ENCODE results near the gene ARHGAP1. TPM values are rescaled to one million over a fixed set of nuclear protein-coding genes. Genes with fewer than 3 reads are reported as not detected.

The ARHGAP1 gene
- total and polyA plus RNA-seq, 9 of the 15 experiments (the other 6 are each of a cell fraction or from before 2014, with no cell fraction given) = 3.6 to 30.4 (median 8.2) TPM

DNA sequence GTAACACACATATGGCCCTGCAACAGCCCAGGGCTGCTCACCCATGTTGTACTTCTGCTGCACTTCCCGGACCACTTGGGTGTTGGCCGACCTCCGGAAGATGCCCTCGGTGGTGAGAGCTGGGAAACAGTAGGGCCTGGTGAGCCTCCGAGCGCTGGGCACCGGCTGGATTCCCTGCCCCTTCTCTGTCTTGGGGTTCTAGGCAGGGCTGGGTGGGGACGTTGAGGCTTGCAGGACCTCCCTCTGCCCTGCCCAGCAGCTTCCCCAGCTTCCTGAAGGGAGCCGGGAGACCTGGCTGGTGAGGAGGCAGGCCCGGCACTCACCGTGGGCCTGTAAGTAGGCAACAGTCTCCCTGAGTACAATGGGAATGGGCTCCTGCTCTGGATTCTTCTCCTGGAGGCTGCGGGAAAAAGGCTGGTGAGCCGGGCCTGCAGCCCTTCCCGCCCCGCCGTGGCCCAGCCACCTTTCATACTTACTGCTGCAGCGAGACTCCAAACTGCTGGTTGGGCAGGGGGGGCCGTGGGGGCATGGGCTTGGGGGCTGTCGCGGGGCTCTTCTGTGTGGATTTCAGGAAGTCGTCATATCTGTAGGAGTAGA lies 20.2 kb downstream of the ARHGAP1 start:
- no peaks in the 10 kb centered on the region for H3K79me2 ChIP-seq (ENCODE audit: control insufficient read depth, insufficient read depth, low read length)
- H3K4me2 ChIP-seq (ENCODE audit: insufficient read depth, low read length) = no peak overlapping the region
- in situ Hi-C loops (cut with MboI) = no loop called here
- H3K27ac ChIP-seq (ENCODE audit: extremely low read depth, low read depth, low read length) = no peak overlapping the region
- no peaks in the 10 kb centered on the region for H3K9me3 ChIP-seq (replicated peaks; ENCODE audit: control insufficient read depth, insufficient read depth, low read depth, low read length)
- CTCF ChIA-PET (ENCODE audit: low intra/inter-chr PET ratio) = no interaction called here
- H3K9ac ChIP-seq (ENCODE audit: insufficient read depth in 1 of 2, low read depth in 2 of 2, low read length in 2 of 2) = no peak overlapping the region
- no peak overlapping the region for H2AFZ ChIP-seq (ENCODE audit: low read depth, low read length)
- WGBS (ENCODE audit: insufficient coverage, low coverage, missing lambda C conversion rate) = 87% methylated on average over 17 of the region's 21 CpGs
- no peak overlapping the region for H3K4me3 ChIP-seq
- intact Hi-C loops (cut with micrococcal nuclease) = no loop called here
- H3K4me1 ChIP-seq (replicated peaks in 1 of 2; ENCODE audit: control insufficient read depth in 2 of 2, insufficient read depth in 2 of 2, low read length in 2 of 2) = no peaks in the 10 kb centered on the region; a peak in 1 of 5 replicates
- DNase-seq (ENCODE audit: extremely low read depth in 1 of 4, low spot score in 3 of 4) = no peak
- FAIRE-seq = no peak
- no TSS peak for BruUV-seq (replicated peaks)
- H3K27me3 ChIP-seq (ENCODE audit: control insufficient read depth in 2 of 2, insufficient read depth in 2 of 2, low read length in 2 of 2) = no peaks in the 10 kb centered on the region
- peaks cover 44% of the 10 kb centered on the region; the same call in 2 of the 3 replicates for H3K36me3 ChIP-seq (ENCODE audit: control insufficient read depth, insufficient read depth, low read length)
- H4K20me1 ChIP-seq (replicated peaks; ENCODE audit: control insufficient read depth, insufficient read depth, low read length) = no peaks in the 10 kb centered on the region
- TF ChIP-seq, protein P1, sequence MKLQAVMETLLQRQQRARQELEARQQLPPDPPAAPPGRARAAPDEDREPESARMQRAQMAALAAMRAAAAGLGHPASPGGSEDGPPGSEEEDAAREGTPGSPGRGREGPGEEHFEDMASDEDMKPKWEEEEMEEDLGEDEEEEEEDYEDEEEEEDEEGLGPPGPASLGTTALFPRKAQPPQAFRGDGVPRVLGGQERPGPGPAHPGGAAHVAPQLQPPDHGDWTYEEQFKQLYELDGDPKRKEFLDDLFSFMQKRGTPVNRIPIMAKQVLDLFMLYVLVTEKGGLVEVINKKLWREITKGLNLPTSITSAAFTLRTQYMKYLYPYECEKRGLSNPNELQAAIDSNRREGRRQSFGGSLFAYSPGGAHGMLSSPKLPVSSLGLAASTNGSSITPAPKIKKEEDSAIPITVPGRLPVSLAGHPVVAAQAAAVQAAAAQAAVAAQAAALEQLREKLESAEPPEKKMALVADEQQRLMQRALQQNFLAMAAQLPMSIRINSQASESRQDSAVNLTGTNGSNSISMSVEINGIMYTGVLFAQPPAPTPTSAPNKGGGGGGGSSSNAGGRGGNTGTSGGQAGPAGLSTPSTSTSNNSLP (IDR thresholded peaks at IDR 0.05; ENCODE audit: borderline replicate concordance, low read depth, low read length) = no peak
- no peak for TF ChIP-seq ZNF644 (tag; IDR thresholded peaks at IDR 0.05; ENCODE audit: low read depth)
- TF ChIP-seq KAT8 (IDR thresholded peaks at IDR 0.05; ENCODE audit: low read depth) = no peak
- no peak for TF ChIP-seq LEF1 (IDR thresholded peaks at IDR 0.05)
- TF ChIP-seq SRSF9 (IDR thresholded peaks at IDR 0.05; ENCODE audit: borderline replicate concordance, low read depth, low read length) = no peak
- no peak for TF ChIP-seq BRF2 (IDR thresholded peaks at IDR 0.05; ENCODE audit: borderline replicate concordance, insufficient read depth, insufficient read length)
- no peak for TF ChIP-seq ESRRA (IDR thresholded peaks at IDR 0.05; ENCODE audit: borderline replicate concordance, low read depth)
- no peak for TF ChIP-seq ATF2 (CRISPR knock-in tag; IDR thresholded peaks at IDR 0.05)
- TF ChIP-seq PREB (CRISPR knock-in tag; IDR thresholded peaks at IDR 0.05) = no peak
- ATAC-seq = no peak
- POLR2A ChIA-PET = no interaction called here
- peaks cover 2% of the 10 kb centered on the region for H3K9me1 ChIP-seq (ENCODE audit: control insufficient read depth, insufficient read depth, low read length)
